CD4-positive, alpha-beta T cell treated with Interleukin-15 for 1 hour (primary cell): ENCODE data around the gene TAS2R41.
A peak's percentile ranks its signal among the peaks of the same experiment; 100 is the strongest.
"Not testable (repeated sequence)": the region's sequence is repeated elsewhere in the genome, so short reads cannot be mapped to it uniquely, and the experiment has no call there.

ENCODE experiments used
- DNase-seq: peaks from one replicate; pipeline ENCODE4 v3.0.0-alpha.2; 2020

The TAS2R41 gene

DNA sequence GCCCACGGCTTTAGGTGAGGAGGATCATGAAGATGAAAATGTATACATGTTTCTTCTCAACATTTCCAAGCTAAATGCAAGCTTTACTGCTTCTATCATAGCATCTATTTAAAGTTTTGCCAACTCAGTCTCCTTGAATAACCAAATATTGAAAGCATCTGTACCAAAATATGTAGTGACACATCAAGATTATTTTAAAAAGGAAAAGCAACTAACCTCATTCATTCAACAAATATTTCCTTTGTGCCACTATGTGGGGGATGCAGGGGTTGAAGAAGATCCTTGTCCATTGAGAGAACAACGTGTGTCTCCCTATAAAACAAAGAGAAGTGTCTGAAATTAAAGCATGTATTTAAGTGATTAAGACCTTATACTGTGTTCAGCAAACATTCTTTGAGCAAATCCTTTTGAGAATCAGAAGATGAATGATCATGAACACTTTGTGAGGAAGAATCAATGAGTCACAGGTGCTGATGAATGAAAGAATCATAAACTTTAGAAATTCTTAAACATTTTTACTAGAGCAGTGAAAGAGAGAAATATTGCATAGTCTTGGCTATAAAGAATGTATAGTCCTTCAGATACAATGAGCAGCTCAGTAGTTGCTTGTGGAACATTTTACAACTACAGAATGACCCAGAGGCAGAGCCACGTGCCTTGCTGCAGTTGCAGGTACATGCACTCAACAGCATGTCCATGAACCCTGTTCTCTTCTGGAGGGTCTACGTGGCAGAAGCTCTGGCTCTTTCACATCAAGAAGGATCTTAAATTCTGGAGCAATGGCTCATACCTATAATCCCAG, 20.5 kb upstream of the TAS2R41 start:
- DNase-seq, result no peak

- DNase-seq, result peak; percentile 24
Measured at GRCh38 chr7:143458263-143458662, 19.4 kb upstream of the TAS2R41 start.

- DNase-seq, result no peak
Measured at GRCh38 chr7:143458681-143459080, 19.0 kb upstream of the TAS2R41 start.

GRCh38 chr7:143459359-143459758, 18.3 kb upstream of the TAS2R41 start:
- no peak for DNase-seq

GRCh38 chr7:143460271-143460979, 17.2 kb upstream of the TAS2R41 start:
- DNase-seq, result no peak

DNA sequence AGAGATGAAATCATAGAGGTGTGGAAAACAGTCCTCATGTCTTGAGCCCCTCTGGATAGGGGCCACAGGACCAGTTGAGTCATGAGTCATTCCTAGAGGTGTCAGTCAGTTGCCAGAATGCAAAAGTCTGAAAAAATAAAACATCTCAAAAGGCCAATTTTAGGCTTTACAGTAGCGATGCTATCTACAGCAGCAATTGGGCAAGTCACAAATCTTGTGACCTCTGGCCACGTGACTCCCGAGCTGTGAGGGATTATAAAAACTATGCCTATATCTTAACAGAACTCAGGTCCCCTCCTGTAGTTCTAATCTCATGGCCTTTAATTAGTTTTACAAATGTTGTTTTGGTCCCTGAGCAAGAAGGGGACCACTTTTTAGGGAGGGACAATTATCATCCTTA, 15.6 kb upstream of the TAS2R41 start:
- DNase-seq, result no peak

DNA sequence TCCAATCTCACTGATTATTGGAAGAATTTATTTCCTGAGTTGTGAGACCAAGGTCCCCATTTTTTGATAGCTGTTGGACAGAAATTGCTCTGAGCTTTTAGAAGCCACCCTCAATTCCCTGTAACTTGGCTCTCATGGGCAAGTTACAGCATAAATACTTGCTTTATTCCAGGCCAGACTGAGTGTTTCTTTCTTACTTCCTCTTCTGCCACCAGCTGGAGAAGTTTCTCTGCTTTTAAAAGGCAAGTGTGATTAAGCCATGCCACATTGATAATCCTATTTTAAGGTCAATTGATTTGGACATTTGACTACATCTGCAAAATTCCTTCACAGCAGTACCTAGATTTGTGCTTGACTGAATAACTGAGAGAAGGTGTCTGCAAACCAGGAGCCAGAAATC, 14.1 kb upstream of the TAS2R41 start:
- no peak for DNase-seq

DNA sequence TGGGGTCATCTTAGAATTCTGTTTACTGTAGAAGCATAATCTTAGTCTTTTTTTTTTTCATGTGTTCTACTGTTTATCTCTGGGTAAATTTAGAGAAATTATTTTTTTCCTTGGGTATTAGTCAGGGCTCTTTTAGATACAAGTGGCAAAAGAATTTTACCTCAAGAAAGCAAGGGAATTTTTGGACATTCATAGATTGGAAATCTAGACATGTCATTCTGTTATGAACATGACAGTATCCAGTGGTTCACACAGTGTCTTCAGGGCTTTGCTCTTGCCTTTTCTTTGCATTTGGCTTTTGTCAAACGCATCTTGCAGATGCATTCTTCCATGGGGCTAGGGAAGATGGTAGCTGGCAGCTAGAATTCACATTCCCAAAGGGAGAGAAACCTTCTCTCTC, 13.7 kb upstream of the TAS2R41 start:
- no peak for DNase-seq

- no peak for DNase-seq
Measured at GRCh38 chr7:143467724-143468123, 9.9 kb upstream of the TAS2R41 start.

- not testable (repeated sequence) for DNase-seq
Measured at GRCh38 chr7:143472071-143472689, 5.5 kb upstream of the TAS2R41 start.

DNA sequence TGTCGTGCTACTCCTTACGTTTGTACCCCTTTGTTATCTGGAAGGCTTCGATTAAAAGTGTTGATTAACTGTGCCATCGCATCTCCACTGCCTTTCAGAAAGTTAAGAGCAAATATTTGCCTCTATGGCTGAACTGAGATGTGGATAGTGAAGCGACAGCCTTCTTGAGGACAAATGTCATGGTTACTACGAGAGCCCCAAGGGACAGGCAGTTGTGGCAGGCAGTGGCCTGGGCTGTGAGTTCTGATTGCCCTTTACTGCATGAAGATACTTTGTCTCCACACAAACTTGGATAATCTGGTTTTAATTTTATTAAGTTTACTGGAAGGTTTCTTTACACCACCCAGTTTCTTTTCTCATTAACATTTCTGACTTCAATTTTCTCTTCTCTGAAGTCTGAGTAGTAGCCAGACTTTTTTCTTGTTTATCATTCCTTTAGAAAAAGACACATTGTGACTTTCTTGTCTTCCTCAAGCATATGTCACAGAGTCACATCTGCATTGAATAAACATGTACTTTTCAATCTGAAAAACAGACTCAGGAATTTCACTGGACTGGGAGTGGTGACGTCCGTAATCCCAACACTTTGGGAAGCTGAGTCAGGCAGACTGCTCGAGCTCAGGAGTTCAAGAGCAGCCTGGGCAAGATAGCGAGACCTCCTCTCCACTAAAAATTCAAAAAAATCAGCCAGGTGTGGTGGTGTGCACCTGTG, 1.5 kb downstream of the TAS2R41 start:
- DNase-seq, result no peak

DNA sequence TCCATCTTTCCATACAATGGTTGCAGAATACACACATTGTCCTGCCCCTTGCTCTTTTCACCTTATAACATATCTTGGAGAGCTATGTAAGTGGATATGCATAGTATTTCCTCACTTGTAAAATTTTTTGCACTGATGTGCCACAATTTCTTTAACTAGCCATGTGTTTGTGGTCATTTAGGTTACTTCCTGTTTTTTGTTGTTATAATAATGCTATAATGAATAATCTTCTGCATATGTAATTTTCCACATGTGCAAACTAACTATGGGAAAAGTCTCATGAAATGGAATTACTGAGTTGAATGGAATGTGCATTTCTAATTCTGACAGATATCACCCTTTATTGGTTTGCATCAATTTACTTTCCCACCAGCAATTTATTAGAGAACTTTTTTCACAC, 2.8 kb downstream of the TAS2R41 start:
- DNase-seq, result no peak

- DNase-seq, result no peak
Measured at GRCh38 chr7:143484119-143484518, 6.4 kb downstream of the TAS2R41 start.

GRCh38 chr7:143485094-143485493, 7.4 kb downstream of the TAS2R41 start:
- no peak for DNase-seq

DNA sequence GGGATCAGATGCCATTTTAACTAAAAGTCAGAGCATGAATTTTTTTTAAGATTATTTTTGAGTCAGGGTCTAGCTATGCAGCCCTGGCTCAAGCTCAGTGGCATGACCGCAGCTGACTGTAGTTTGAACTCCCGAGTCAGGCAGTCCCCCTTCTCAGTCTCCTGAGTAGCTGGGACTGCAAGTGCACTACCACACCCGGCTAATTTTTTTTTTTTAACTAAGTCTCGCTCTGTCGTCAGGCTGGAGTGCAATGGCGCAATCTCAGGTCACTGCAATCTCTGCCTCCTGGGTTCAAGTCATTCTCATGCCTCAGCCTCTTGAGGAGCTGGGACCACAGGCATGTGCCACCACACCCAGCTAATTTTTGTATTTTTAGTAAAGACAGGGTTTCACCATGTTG, 7.8 kb downstream of the TAS2R41 start:
- DNase-seq, result peak; percentile 23

DNA sequence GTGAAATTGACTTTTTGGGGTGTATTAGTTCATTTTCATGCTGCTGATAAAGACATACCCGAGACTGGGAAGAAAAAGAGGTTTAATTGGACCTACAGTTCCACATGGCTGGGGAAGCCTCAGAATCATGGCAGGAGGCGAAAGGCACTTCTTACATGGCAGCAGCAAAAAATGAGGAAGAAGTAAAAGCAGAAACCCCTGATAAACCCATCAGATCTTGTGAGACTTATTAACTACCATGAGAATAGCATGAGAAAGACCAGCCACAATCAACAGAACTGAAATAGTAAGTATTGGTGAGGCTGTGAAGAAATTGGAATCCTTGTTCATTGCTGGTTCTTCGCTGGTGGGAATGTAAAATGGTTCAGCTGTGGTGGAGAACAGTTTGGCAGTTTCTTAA, 8.6 kb downstream of the TAS2R41 start:
- not testable (repeated sequence) for DNase-seq

DNA sequence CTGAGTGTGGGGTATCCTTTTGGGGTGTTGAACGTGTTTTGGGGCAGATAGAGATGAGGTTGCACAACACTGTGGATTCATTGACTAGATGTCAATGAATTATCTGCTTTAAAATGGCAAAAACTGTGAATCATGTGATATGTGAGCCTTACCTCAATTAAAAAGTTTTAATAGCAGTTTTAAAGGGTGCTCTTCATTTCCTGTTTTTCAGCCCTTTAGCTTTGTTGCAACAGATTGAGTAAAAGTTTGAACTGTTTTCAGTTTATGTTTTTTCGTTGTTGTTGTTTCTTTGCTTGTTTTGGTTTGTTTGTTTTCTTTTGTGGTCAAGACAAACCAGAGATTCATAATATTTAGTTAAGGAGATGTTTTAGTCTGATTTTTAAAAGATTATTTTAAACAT, 9.4 kb downstream of the TAS2R41 start:
- DNase-seq, result no peak

- peak; percentile 32 for DNase-seq
Measured at GRCh38 chr7:143487566-143487965, 9.9 kb downstream of the TAS2R41 start.

DNA sequence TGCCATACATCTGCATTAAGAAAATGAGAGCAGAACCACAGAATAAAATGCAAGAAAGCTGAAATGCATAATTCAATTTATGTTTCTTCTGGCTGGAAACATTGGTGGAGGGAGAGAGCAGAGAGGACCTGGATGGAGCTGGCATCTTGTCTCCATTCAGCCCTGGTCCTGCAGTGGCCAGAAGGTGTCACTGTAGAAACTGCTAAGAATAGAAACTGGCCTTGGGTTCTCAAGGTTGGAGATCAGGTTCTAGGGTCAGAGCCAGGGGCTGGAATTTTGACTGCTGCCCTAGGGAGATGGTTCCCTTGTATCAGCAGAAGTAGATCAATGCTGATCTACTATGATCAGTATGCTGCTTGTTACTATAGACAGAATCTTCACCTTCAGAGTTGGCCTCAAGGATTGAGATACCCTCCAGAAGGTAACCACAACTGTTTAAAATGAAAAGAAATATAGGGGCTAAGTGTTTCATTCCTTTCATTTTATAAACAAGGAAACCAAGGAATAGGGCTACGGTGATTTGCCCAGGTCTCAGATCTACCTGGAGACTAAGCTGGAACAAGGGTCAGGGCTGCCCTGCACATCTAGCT, 13.1 kb downstream of the TAS2R41 start:
- no peak for DNase-seq

- DNase-seq, result no peak
Measured at GRCh38 chr7:143492043-143492471, 14.4 kb downstream of the TAS2R41 start.

DNA sequence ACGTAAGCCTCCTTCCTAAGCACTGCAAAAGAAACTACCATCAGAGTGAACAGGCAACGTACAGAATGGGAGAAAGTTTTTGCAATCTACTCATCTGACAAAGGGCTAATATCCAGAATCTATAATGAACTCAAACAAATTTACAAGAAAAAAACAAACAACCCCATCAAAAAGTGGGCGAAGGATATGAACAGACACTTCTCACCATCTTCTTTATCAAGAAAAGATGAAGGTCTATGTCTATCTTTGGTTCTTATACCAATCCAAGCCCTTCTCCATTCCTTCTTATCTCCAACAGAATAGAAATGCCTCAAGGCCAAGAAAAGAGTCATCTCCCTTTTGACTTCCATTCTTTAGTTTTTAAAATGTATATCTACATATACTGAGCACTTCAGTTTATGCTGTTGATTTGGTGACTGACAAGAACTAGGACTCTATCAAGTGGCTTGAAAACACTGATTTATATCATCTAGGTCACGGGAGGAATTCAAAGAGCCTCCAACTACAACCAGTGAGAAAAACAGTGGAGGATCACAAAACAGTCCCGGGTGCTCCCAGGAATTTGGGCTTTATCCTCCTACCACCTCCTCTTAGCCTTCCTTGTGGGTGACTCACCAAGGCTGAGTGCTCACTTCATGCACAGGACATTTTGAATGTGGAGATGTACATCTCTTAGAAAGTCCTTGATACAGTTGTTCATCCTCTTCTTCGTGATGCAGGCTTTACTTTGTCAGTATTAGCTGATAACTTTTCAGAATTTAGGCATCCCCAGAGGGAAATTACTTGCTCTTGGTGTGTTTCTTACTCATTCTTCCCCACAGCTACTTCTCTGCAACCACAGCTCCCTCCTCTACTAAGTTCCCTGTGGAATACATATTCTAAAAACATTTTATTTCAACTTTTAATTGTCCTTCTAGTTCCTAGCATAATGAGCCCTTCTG, 15.4 kb downstream of the TAS2R41 start:
- DNase-seq, result no peak

DNA sequence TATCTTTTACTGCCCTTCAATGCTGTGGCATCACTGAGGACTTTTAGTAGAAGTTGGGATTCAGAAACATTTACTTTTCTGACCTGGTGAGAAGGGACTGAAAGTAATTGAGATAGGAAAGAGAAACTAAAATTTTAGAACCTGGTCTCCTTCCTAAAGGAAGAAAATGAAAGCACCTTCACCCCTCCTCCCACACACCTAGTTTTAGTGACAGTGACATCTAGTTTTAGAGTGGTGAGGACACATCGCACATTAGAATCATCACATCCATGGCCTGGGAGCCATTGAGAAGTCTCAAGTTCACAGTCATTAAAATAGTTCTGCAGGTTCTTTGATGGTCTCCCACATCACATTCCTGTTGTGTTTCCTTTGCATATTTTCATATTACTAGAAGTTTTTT, 16.1 kb downstream of the TAS2R41 start:
- no peak for DNase-seq
